ENCODE measurements around the gene EHD3.

- TF ChIP-seq CTCF (IDR thresholded peaks at IDR 0.05; ENCODE audit: low read length) (no peak), EZH2 (optimal IDR thresholded peaks at IDR 0.05; ENCODE audit: low read depth, low read length) (no peak), EZH2phosphoT487 (IDR thresholded peaks at IDR 0.05; ENCODE audit: low read length) (no peak)
These were observed 33.6 kb downstream of the EHD3 start for GRCh38 chr2:31267437-31268120.

All from MM.1S (cell line).